ENCODE data around the gene PKNOX1. TPM values are rescaled to one million over a fixed set of nuclear protein-coding genes. Genes with fewer than 3 reads are reported as not detected.

Gene PKNOX1
- total and polyA plus RNA-seq, 9 of the 15 experiments (the other 6 are each of a cell fraction or from before 2014, with no cell fraction given): 8.8 to 25.9 (median 13.2) TPM

DNA sequence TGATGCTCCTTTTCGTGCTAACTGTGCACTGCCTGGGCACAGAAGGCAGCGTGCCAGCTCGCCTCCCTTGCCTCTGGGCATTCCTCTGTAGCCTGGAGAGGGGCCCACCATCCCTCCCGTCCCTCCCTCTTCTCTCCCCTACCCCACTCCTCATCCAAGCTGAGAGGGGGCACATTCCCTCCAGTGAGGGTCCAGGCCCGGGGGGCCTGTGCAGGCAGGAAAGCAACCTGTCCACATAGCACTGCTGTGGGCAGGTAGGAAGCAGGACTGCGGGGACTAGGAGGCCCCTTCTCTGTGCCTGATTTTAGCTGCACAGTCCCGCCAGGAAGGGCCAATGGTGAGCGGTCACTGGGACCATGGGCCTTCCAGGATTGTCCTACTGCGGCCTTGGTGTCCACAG, 10.3 kb upstream of the PKNOX1 start:
- H3K9ac ChIP-seq (ENCODE audit: insufficient read depth in 1 of 2, low read depth in 2 of 2, low read length in 2 of 2): peak overlapping the region in 1 of 2 experiments; percentile 65; a peak in 2 of 4 replicates
- no peak for FAIRE-seq

More for the DNA sequence above, 10.3 kb upstream of the PKNOX1 start:
- Histone ChIP-seq H2AFZ (ENCODE audit: low read depth, low read length) (no peak overlapping the region), H4K20me1 (replicated peaks; ENCODE audit: control insufficient read depth, insufficient read depth, low read length) (no peaks in the 10 kb centered on the region), H3K27me3 (ENCODE audit: control insufficient read depth in 2 of 2, insufficient read depth in 2 of 2, low read length in 2 of 2) (no peaks in the 10 kb centered on the region), H3K4me2 (ENCODE audit: insufficient read depth, low read length) (no peak overlapping the region), H3K9me3 (replicated peaks; ENCODE audit: control insufficient read depth, insufficient read depth, low read depth, low read length) (no peaks in the 10 kb centered on the region), H3K27ac (ENCODE audit: extremely low read depth, low read depth, low read length) (no peak overlapping the region), H3K9me1 (ENCODE audit: control insufficient read depth, insufficient read depth, low read length) (no peaks in the 10 kb centered on the region), H3K4me1 (replicated peaks in 1 of 2; ENCODE audit: control insufficient read depth in 2 of 2, insufficient read depth in 2 of 2, low read length in 2 of 2) (peaks cover 2 to 9% of the 10 kb centered on the region in 2 experiments; a peak in 3 of 5 replicates), H3K36me3 (ENCODE audit: control insufficient read depth, insufficient read depth, low read length) (no peaks in the 10 kb centered on the region), H3K79me2 (ENCODE audit: control insufficient read depth, insufficient read depth, low read length) (no peaks in the 10 kb centered on the region), H3K4me3 (no peak overlapping the region)
- 63% methylated on average over 9 of the region's 9 CpGs for WGBS (ENCODE audit: insufficient coverage, low coverage, missing lambda C conversion rate)
- BruUV-seq (replicated peaks): no TSS peak
- no peak for ATAC-seq
- ChIA-PET POLR2A (interaction anchor here (1.3 kb wide), 1 partner anchor 8 kb away, joined by 5 read pairs; no protein-coding TSS in a partner anchor), CTCF (ENCODE audit: low intra/inter-chr PET ratio) (no interaction called here)
- no peak for DNase-seq (ENCODE audit: extremely low read depth in 1 of 4, low spot score in 3 of 4)
- intact Hi-C loops (cut with micrococcal nuclease): no loop called here
- TF ChIP-seq RBM15 (IDR thresholded peaks at IDR 0.05; ENCODE audit: insufficient read depth, low read length): no peak
- TF ChIP-seq, protein P1, sequence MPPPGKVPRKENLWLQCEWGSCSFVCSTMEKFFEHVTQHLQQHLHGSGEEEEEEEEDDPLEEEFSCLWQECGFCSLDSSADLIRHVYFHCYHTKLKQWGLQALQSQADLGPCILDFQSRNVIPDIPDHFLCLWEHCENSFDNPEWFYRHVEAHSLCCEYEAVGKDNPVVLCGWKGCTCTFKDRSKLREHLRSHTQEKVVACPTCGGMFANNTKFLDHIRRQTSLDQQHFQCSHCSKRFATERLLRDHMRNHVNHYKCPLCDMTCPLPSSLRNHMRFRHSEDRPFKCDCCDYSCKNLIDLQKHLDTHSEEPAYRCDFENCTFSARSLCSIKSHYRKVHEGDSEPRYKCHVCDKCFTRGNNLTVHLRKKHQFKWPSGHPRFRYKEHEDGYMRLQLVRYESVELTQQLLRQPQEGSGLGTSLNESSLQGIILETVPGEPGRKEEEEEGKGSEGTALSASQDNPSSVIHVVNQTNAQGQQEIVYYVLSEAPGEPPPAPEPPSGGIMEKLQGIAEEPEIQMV (tag; conservative IDR thresholded peaks at IDR 0.05; ENCODE audit: low read depth): no peak
- TF ChIP-seq NCOR1 (IDR thresholded peaks at IDR 0.05): no peak
- TF ChIP-seq C11orf30 (IDR thresholded peaks at IDR 0.05; ENCODE audit: low read depth): no peak
- TF ChIP-seq CBX8 (IDR thresholded peaks at IDR 0.05; ENCODE audit: borderline replicate concordance, extremely low read depth, low read depth, low read length, poor library complexity, severe bottlenecking): no peak
- in situ Hi-C loops (cut with MboI): no loop called here

Data from K562 (cell line).